ENCODE data around the gene GCH1. TPM values are rescaled to one million over a fixed set of nuclear protein-coding genes. Genes with fewer than 3 reads are reported as not detected.

The GCH1 gene
- total RNA-seq, 1 donor from 2014 or later, result 11.2 TPM

DNA sequence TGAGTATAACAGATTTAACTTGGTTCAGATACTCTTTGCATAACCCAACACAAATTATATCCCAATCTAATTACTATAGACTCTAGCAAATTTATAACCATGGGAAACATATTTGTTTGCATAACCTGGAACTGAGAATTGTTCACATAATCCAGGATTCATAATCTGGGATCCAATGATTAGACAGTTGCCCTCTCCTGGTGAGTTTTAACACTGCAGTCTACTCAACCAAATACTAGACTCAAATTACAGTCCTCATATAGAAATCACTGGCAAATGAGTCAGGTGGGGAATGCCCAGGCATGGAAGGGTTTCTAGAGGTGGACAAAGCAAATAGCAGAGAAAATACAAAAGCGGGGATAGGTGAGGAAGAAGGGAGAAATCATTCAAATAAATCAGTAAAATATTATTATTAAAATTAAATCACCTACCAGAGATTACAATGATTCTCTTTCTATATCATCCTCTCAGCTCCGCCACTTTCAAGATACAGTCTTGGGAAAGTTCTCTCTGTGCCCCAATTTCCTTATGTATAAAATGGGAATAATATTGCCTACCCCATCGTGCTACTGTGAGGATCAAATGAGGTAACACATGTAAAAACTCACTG is 9.4 kb downstream of the GCH1 start:
- Mint-ChIP-seq H3K36me3 (ENCODE audit: low read depth, unreplicated experiment) (no peaks in the 10 kb centered on the region), H3K9me3 (ENCODE audit: unreplicated experiment) (no peaks in the 10 kb centered on the region), H3K4me1 (ENCODE audit: unreplicated experiment) (no peaks in the 10 kb centered on the region), H3K27me3 (ENCODE audit: unreplicated experiment) (peaks cover 1% of the 10 kb centered on the region), H3K4me3 (ENCODE audit: unreplicated experiment) (no peak overlapping the region), H3K27ac (ENCODE audit: unreplicated experiment) (no peak overlapping the region)
- TF ChIP-seq, protein P1, sequence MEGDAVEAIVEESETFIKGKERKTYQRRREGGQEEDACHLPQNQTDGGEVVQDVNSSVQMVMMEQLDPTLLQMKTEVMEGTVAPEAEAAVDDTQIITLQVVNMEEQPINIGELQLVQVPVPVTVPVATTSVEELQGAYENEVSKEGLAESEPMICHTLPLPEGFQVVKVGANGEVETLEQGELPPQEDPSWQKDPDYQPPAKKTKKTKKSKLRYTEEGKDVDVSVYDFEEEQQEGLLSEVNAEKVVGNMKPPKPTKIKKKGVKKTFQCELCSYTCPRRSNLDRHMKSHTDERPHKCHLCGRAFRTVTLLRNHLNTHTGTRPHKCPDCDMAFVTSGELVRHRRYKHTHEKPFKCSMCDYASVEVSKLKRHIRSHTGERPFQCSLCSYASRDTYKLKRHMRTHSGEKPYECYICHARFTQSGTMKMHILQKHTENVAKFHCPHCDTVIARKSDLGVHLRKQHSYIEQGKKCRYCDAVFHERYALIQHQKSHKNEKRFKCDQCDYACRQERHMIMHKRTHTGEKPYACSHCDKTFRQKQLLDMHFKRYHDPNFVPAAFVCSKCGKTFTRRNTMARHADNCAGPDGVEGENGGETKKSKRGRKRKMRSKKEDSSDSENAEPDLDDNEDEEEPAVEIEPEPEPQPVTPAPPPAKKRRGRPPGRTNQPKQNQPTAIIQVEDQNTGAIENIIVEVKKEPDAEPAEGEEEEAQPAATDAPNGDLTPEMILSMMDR (IDR thresholded peaks at IDR 0.05; ENCODE audit: unreplicated experiment), result peak; percentile 93
- DNase-seq (ENCODE audit: low spot score), result peak; percentile 30

DNA sequence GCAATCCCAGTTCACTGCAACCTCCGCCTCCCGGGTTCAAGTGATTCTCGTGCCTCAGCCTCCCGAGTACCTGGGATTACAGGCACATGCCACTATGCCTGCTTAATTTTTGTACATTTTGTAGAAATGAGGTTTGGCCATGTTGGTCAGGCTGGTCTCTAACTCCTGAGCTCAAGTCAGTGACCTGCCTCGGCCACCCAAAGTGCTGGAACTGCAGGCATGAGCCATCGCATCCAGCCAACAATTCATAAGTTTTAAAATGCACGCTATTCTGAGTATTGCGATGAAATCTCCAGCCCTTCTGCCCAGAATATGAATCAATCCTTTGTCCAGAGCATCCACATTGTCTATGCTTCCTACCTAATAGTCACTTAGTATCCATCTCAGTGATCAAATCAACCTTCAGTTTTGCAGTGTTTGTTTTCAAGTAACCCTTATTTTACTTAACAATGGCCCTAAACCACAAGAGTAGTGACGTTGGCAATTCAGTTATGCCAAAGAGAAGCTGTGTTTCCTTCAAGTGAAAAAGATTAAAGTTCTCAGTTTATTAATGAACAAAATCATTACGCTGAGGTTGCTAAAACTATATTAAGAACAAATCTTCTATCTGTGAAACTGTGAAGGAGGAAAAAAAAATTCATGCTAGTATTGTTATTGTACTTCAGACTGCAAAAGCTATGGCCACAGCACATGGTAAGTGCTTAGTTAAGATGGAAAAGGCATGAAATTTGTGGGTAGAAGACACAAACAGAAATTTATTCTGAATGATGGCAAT is 11.0 kb downstream of the GCH1 start:
- Mint-ChIP-seq H3K27me3 (ENCODE audit: unreplicated experiment) (peaks cover 2% of the 10 kb centered on the region), H3K4me3 (ENCODE audit: unreplicated experiment) (no peak overlapping the region)

DNA sequence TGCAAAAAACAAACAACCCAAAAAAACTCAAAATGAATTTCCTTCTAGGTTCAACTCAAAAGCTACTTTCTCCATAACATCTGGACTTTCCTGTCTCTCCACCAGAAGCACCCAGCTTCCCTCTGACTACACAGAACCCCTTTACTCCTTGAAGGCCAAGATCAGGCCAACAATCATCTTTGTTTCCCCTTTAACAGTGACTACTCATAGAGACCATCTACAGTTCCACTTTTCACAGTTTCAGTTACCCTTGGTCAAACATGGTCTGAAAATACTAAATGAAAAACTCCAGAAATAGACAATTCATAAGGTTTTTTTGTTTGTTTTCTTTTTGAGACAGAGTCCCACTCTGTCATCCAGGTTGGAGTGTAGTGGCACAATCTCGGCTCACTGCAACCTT is 11.8 kb downstream of the GCH1 start:
- H3K4me3 Mint-ChIP-seq (ENCODE audit: unreplicated experiment), result no peak overlapping the region
- no peak overlapping the region for H3K27ac Mint-ChIP-seq (ENCODE audit: unreplicated experiment)
- peaks cover 8% of the 10 kb centered on the region for H3K4me1 Mint-ChIP-seq (ENCODE audit: unreplicated experiment)
- H3K9me3 Mint-ChIP-seq (ENCODE audit: unreplicated experiment), result no peaks in the 10 kb centered on the region
- DNase-seq (ENCODE audit: low spot score), result no peak
- peaks cover 6% of the 10 kb centered on the region for H3K27me3 Mint-ChIP-seq (ENCODE audit: unreplicated experiment)
- no peaks in the 10 kb centered on the region for H3K36me3 Mint-ChIP-seq (ENCODE audit: low read depth, unreplicated experiment)
- TF ChIP-seq, protein P1 (IDR thresholded peaks at IDR 0.05; ENCODE audit: unreplicated experiment), result no peak

More for the DNA sequence above, 11.0 kb downstream of the GCH1 start:
- H3K36me3 Mint-ChIP-seq (ENCODE audit: low read depth, unreplicated experiment), result no peaks in the 10 kb centered on the region
- no peak overlapping the region for H3K27ac Mint-ChIP-seq (ENCODE audit: unreplicated experiment)
- no peaks in the 10 kb centered on the region for H3K9me3 Mint-ChIP-seq (ENCODE audit: unreplicated experiment)
- H3K4me1 Mint-ChIP-seq (ENCODE audit: unreplicated experiment), result peaks cover 2% of the 10 kb centered on the region
- TF ChIP-seq, protein P1 (IDR thresholded peaks at IDR 0.05; ENCODE audit: unreplicated experiment), result no peak
- no peak for DNase-seq (ENCODE audit: low spot score)

GRCh38 chr14:54889919-54890318 is 12.7 kb downstream of the GCH1 start:
- TF ChIP-seq, protein P1 (IDR thresholded peaks at IDR 0.05; ENCODE audit: unreplicated experiment), result no peak
- Mint-ChIP-seq H3K4me3 (ENCODE audit: unreplicated experiment) (no peak overlapping the region), H3K36me3 (ENCODE audit: low read depth, unreplicated experiment) (no peaks in the 10 kb centered on the region), H3K9me3 (ENCODE audit: unreplicated experiment) (no peaks in the 10 kb centered on the region), H3K27me3 (ENCODE audit: unreplicated experiment) (peaks cover 4% of the 10 kb centered on the region), H3K4me1 (ENCODE audit: unreplicated experiment) (peaks cover 10% of the 10 kb centered on the region), H3K27ac (ENCODE audit: unreplicated experiment) (no peak overlapping the region)
- no peak for DNase-seq (ENCODE audit: low spot score)

DNA sequence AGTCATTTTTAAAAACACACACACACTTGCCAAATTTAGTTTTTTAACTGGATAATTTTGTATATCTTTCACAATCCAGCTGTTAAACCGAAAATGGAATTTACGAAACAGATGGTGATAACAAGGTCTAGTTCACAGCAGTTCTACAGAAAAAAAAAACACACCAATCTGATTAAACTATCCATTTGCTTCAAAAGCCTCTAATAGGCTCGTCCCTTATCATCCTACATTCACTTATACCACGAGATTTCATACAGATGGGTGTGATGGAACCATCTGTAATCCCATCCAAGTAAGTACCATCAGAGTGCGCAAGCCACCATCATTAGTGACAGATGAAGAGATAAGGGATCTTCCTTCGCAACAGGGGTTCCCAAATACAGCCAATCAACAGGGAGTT is 20.1 kb downstream of the GCH1 start:
- H3K9me3 Mint-ChIP-seq (ENCODE audit: unreplicated experiment), result no peaks in the 10 kb centered on the region
- TF ChIP-seq, protein P1 (IDR thresholded peaks at IDR 0.05; ENCODE audit: unreplicated experiment), result no peak
- H3K4me3 Mint-ChIP-seq (ENCODE audit: unreplicated experiment), result no peak overlapping the region
- no peaks in the 10 kb centered on the region for H3K36me3 Mint-ChIP-seq (ENCODE audit: low read depth, unreplicated experiment)
- H3K27ac Mint-ChIP-seq (ENCODE audit: unreplicated experiment), result no peak overlapping the region
- peaks cover 10% of the 10 kb centered on the region for H3K4me1 Mint-ChIP-seq (ENCODE audit: unreplicated experiment)
- H3K27me3 Mint-ChIP-seq (ENCODE audit: unreplicated experiment), result peaks cover 4% of the 10 kb centered on the region
- DNase-seq (ENCODE audit: low spot score), result no peak

All from endothelial cell (in vitro differentiated cells).